Measurements from ENCODE around the gene BANK1.

Gene BANK1

DNA sequence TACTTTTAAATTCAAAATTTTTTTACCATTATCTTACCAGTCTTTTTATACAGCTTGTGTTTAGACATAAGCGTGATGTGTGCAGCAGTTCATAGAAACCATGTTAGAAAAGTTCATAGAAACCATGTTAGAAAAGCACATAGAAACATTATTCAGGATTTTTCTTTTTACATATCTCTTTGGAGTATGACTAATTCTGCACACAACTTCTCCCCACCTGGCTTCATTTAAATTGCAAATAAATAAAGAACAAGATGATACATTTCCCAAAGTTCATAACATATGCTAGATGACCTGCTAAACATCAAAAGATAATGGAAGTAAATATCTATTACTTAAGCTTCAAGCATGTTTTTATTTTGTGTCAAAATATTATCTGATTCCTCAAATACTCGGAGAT is 201.9 kb downstream of the BANK1 start:
- Histone ChIP-seq H3K9me3 (ENCODE audit: control insufficient read depth in 1 of 2, low read length in 2 of 2) (peaks cover 0 to 2% of the 10 kb centered on the region in 2 donors), H3K4me3 (ENCODE audit: low read depth in 1 of 2, low read length in 2 of 2) (no peak overlapping the region), H3K27ac (ENCODE audit: low read length) (no peak overlapping the region), H3K4me1 (ENCODE audit: control insufficient read depth in 1 of 2, insufficient read depth in 2 of 2, low read length in 2 of 2) (peaks cover 0 to 11% of the 10 kb centered on the region in 2 donors), H3K36me3 (ENCODE audit: control insufficient read depth in 1 of 2, insufficient read depth in 2 of 2, low read length in 2 of 2) (no peaks in the 10 kb centered on the region), H3K27me3 (ENCODE audit: low read depth, low read length) (no peaks in the 10 kb centered on the region)

DNA sequence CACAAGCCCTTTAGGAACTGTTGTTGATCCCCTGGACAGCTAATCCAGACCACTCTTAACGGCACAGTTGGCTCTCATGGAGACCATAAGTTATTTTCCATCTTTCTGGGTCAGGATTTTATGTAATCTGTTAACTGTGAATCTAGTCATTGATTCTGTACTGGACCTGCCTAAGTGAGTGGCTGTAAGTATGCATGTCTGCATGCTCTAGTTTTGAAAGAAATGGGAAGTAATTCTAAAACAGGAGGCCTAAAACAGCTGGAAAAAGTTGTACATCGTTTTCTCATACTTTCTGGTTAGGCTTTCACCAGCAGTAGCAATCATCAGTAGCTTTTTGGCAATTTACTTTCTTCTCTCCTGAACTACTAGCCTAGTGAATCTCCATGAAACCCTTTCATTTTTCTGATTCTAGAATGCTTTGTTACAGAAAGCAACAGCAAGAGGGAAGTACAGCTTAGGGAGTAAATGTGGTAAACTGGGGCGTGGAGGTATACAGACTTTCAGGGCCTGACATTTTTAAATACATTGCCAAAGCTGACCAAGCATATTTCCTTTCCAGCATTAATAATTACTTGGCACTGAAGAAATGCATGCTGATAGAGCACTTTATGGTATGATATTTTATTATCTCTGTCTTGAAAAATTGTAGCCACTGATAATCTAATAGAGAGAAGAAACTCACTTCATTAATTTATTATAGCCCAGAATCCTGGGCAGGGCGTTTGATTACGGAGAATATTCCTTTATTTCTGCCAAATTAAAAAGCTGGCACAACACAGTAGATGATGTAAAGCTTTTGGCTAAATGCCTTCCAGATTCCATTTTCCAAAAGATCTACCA is 202.7 kb downstream of the BANK1 start:
- no peaks in the 10 kb centered on the region for H3K27me3 ChIP-seq (ENCODE audit: low read depth, low read length)
- no peaks in the 10 kb centered on the region for H3K36me3 ChIP-seq (ENCODE audit: control insufficient read depth in 1 of 2, insufficient read depth in 2 of 2, low read length in 2 of 2)
- peaks cover 0 to 11% of the 10 kb centered on the region in 2 donors for H3K4me1 ChIP-seq (ENCODE audit: control insufficient read depth in 1 of 2, insufficient read depth in 2 of 2, low read length in 2 of 2)
- H3K4me3 ChIP-seq (ENCODE audit: low read depth in 1 of 2, low read length in 2 of 2): no peak overlapping the region
- H3K27ac ChIP-seq (ENCODE audit: low read length): no peak overlapping the region
- H3K9me3 ChIP-seq (ENCODE audit: control insufficient read depth in 1 of 2, low read length in 2 of 2): peaks cover 0 to 2% of the 10 kb centered on the region in 2 donors

DNA sequence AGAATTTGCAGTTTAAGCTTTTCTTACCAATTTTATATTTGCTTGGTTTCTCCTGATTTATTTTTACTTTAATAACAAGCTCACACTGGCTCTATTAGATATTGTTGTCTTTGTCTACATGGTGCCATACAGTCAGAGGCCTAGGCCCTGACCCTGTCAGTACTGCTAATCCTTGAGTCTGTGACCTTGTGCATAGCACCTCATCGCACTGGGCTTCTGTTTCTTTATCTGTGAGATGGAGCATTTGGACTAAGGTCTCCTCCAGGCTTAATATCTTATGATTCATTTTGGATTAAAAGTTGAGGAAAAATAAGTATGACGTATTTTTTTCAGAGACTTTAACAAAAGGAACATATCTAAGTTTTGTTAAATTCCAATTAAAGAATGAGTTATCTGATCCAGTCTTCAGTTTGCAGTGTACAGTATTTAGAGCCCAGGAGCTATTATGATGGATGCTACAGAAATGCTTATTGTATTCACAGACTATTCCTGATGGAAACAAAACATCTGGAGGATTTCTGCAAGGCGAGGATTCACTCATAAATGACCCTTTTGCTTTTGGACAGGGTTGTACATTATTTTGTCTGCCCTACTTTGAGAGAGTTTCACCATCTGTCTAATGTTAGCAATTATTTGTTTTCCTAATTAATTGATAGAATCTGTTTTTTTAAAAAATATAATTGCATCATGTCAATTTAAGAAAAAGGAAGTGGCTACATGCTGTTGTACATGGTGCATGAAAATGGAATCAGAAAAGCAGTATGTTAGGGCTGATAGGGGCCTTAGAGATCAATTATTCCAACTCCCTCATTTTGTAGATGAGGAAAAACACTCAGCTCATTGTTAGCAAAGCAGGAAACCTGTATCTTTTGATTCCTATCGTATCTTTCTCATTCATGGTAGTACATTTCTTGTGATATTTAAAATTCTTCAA is 203.6 kb downstream of the BANK1 start:
- Histone ChIP-seq H3K36me3 (ENCODE audit: control insufficient read depth in 1 of 2, insufficient read depth in 2 of 2, low read length in 2 of 2) (no peaks in the 10 kb centered on the region), H3K4me3 (ENCODE audit: low read depth in 1 of 2, low read length in 2 of 2) (no peak overlapping the region), H3K27ac (ENCODE audit: low read length) (no peak overlapping the region), H3K9me3 (ENCODE audit: control insufficient read depth in 1 of 2, low read length in 2 of 2) (peaks cover 0 to 2% of the 10 kb centered on the region in 2 donors), H3K27me3 (ENCODE audit: low read depth, low read length) (no peaks in the 10 kb centered on the region), H3K4me1 (ENCODE audit: control insufficient read depth in 1 of 2, insufficient read depth in 2 of 2, low read length in 2 of 2) (peaks cover 0 to 11% of the 10 kb centered on the region in 2 donors)

DNA sequence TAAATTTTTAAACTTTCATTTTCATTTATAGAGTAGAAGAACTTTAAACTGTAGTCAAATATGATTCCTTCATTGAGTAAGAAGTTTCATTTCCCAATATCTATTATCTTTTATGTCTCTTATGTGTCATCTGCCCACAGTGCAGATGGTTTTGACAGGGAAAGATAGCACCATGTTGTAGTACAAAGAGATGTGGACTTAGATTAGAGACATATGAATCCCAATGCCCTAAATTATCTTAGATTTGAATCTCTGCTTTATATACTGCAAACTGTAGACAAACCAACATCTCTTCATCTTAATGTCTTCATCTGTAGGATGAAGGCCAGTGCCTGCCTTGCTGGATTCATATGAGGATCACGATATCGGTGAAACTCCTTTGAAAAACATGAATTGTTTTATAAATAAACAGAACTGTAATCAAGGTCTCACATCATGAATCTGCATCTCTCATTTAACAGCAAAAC is 217.5 kb downstream of the BANK1 start:
- no peak overlapping the region for H3K27ac ChIP-seq (ENCODE audit: low read length)
- no peaks in the 10 kb centered on the region for H3K9me3 ChIP-seq (ENCODE audit: control insufficient read depth in 1 of 2, low read length in 2 of 2)

DNA sequence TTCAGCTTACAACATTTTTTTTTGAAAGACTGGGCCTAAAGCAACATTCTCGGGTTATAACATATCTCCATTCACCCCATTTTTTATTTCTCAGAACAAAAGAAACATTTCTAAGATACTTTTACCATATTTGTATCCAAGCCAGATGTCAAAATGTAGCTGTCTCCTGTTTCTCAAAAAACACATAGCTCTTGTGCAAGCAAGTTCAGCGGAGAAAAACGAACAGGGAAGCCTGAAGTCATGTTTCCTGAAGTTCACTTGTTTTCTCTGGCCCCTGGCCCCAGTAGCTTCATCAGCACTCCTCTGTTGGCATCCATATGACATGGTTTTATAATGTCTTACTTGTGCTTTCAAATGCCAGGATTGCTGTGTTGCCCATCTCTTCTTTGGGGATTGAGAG is 218.2 kb downstream of the BANK1 start:
- no peaks in the 10 kb centered on the region for H3K4me1 ChIP-seq (ENCODE audit: control insufficient read depth in 1 of 2, insufficient read depth in 2 of 2, low read length in 2 of 2)
- no peak overlapping the region for H3K4me3 ChIP-seq (ENCODE audit: low read depth in 1 of 2, low read length in 2 of 2)
- H3K36me3 ChIP-seq (ENCODE audit: control insufficient read depth in 1 of 2, insufficient read depth in 2 of 2, low read length in 2 of 2): no peaks in the 10 kb centered on the region
- H3K27ac ChIP-seq (ENCODE audit: low read length): no peak overlapping the region
- H3K27me3 ChIP-seq (ENCODE audit: low read depth, low read length): no peaks in the 10 kb centered on the region
- H3K9me3 ChIP-seq (ENCODE audit: control insufficient read depth in 1 of 2, low read length in 2 of 2): no peaks in the 10 kb centered on the region

More for the DNA sequence above, 217.5 kb downstream of the BANK1 start:
- H3K27me3 ChIP-seq (ENCODE audit: low read depth, low read length): no peaks in the 10 kb centered on the region
- no peaks in the 10 kb centered on the region for H3K36me3 ChIP-seq (ENCODE audit: control insufficient read depth in 1 of 2, insufficient read depth in 2 of 2, low read length in 2 of 2)
- no peaks in the 10 kb centered on the region for H3K4me1 ChIP-seq (ENCODE audit: control insufficient read depth in 1 of 2, insufficient read depth in 2 of 2, low read length in 2 of 2)
- no peak overlapping the region for H3K4me3 ChIP-seq (ENCODE audit: low read depth in 1 of 2, low read length in 2 of 2)

DNA sequence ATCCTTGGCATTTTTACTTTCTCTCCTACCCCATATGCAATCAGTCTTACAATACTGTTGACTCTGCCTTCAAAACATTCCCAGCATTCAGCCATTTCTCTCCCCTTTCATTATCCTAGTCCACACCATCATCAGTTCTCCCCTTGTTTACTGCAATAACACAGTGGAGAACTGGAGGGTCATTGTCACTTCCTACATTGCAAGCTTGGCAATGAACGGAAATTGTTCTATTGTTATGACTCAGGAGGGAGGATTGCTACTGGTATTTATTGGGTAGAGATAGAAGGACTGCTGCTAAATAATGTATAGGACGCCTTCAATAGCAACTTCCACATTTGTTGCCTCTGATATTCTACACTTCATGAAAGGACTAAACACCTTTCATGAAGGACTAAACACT is 231.8 kb downstream of the BANK1 start:
- Histone ChIP-seq H3K9me3 (ENCODE audit: control insufficient read depth in 1 of 2, low read length in 2 of 2) (no peaks in the 10 kb centered on the region), H3K4me3 (ENCODE audit: low read depth in 1 of 2, low read length in 2 of 2) (no peak overlapping the region), H3K36me3 (ENCODE audit: control insufficient read depth in 1 of 2, insufficient read depth in 2 of 2, low read length in 2 of 2) (no peaks in the 10 kb centered on the region), H3K27me3 (ENCODE audit: low read depth, low read length) (no peaks in the 10 kb centered on the region), H3K27ac (ENCODE audit: low read length) (no peak overlapping the region), H3K4me1 (ENCODE audit: control insufficient read depth in 1 of 2, insufficient read depth in 2 of 2, low read length in 2 of 2) (no peaks in the 10 kb centered on the region)

DNA sequence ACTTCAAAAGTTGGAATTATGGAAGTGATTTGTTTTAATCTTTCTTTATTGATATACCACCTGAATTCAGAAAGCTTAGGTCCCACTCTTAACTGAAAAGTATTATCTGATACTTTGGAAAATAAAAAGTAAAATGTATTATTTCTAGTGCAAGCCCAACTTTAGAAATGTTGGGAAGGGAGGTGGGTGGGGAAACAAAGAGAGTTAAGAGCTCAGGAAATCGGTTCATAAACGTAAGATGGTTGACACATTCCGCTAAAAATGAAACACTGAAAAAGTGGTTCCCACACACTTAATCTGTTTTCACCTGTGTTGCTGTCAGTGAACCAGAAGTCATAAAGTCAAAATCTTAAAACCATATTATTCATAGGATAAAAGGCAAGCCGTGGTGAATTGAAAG is 237.4 kb downstream of the BANK1 start:
- Histone ChIP-seq H3K27me3 (ENCODE audit: low read depth, low read length) (no peaks in the 10 kb centered on the region), H3K27ac (ENCODE audit: low read length) (no peak overlapping the region), H3K9me3 (ENCODE audit: control insufficient read depth in 1 of 2, low read length in 2 of 2) (no peaks in the 10 kb centered on the region), H3K4me3 (ENCODE audit: low read depth in 1 of 2, low read length in 2 of 2) (no peak overlapping the region), H3K36me3 (ENCODE audit: control insufficient read depth in 1 of 2, insufficient read depth in 2 of 2, low read length in 2 of 2) (no peaks in the 10 kb centered on the region), H3K4me1 (ENCODE audit: control insufficient read depth in 1 of 2, insufficient read depth in 2 of 2, low read length in 2 of 2) (no peaks in the 10 kb centered on the region)

DNA sequence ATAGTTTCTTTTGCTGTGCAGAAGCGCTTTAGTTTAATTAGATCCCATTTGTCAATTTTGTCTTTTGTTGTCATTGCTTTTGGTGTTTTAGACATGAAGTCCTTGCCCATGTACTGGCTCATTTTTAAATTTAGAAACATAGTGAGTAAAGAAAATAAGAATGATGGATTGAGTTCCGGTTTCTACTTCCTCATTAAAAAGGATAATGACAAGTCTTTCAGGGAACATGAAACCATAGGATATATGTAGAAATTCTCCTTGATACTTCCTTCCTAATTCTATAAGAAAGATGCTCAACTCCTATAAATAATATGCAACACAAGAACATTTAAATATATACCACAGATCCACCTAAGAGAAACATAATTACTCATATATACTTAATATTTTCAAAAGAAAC is 240.9 kb downstream of the BANK1 start:
- Histone ChIP-seq H3K4me1 (ENCODE audit: control insufficient read depth in 1 of 2, insufficient read depth in 2 of 2, low read length in 2 of 2) (no peaks in the 10 kb centered on the region), H3K27ac (ENCODE audit: low read length) (no peak overlapping the region), H3K36me3 (ENCODE audit: control insufficient read depth in 1 of 2, insufficient read depth in 2 of 2, low read length in 2 of 2) (no peaks in the 10 kb centered on the region), H3K9me3 (ENCODE audit: control insufficient read depth in 1 of 2, low read length in 2 of 2) (no peaks in the 10 kb centered on the region), H3K27me3 (ENCODE audit: low read depth, low read length) (no peaks in the 10 kb centered on the region), H3K4me3 (ENCODE audit: low read depth in 1 of 2, low read length in 2 of 2) (no peak overlapping the region)

DNA sequence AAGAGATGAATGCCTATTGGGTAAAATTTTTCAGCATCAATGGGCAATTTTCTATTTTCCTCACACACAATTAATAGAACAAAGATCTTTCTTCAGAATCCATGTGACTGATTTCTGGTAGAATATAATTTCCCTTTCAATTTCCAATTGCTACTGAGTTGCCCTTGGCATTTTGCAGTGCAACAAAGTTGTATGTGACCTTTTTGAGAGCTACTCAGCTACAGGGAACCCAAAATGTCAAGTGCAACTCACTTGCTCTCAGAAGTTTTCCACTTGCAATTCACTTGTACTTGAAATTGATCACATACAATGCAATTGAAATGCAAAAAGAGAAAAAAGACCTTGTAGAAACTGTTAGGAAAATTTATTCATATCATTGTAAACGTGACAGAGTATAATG is 245.5 kb downstream of the BANK1 start:
- Histone ChIP-seq H3K4me1 (ENCODE audit: control insufficient read depth in 1 of 2, insufficient read depth in 2 of 2, low read length in 2 of 2) (no peaks in the 10 kb centered on the region), H3K27ac (ENCODE audit: low read length) (no peak overlapping the region), H3K36me3 (ENCODE audit: control insufficient read depth in 1 of 2, insufficient read depth in 2 of 2, low read length in 2 of 2) (no peaks in the 10 kb centered on the region), H3K4me3 (ENCODE audit: low read depth in 1 of 2, low read length in 2 of 2) (no peak overlapping the region), H3K9me3 (ENCODE audit: control insufficient read depth in 1 of 2, low read length in 2 of 2) (no peaks in the 10 kb centered on the region), H3K27me3 (ENCODE audit: low read depth, low read length) (no peaks in the 10 kb centered on the region)

DNA sequence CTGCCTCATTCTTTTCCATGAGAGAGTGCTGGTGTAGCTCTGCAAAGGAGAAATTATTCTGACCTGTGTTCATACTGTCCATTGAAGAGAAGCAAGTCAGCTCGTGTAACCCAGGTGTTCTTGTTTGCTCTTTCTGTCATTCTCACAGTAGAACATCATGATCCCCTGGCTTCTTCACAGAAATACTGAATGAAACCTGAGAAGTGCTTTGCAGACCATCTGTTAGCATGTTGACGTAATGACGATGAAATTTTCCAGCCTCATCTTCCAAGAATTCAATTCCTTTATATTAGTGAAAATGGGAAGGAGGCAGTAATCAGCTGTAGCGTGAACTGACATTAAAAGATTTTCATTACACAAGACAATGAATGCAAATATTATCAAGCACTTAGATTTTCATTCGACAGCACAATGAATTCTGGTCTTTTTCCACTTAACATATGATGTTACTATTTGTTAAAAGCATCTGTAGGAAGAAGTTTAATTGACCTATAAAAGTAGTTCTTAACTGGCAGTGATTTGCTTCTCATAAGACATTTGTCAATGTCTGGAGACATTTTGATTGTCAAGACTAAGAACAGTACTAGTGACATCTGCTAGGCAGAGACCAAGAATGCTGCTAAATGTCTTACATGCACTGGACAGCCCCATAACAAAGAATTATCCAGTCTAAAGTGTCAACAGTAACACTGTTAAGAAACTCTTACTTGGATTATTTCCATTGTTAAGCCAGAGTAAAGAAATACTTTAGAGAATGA is 246.3 kb downstream of the BANK1 start:
- Histone ChIP-seq H3K27ac (ENCODE audit: low read length) (no peak overlapping the region), H3K36me3 (ENCODE audit: control insufficient read depth in 1 of 2, insufficient read depth in 2 of 2, low read length in 2 of 2) (no peaks in the 10 kb centered on the region), H3K9me3 (ENCODE audit: control insufficient read depth in 1 of 2, low read length in 2 of 2) (no peaks in the 10 kb centered on the region), H3K27me3 (ENCODE audit: low read depth, low read length) (no peaks in the 10 kb centered on the region), H3K4me3 (ENCODE audit: low read depth in 1 of 2, low read length in 2 of 2) (no peak overlapping the region), H3K4me1 (ENCODE audit: control insufficient read depth in 1 of 2, insufficient read depth in 2 of 2, low read length in 2 of 2) (no peaks in the 10 kb centered on the region)

DNA sequence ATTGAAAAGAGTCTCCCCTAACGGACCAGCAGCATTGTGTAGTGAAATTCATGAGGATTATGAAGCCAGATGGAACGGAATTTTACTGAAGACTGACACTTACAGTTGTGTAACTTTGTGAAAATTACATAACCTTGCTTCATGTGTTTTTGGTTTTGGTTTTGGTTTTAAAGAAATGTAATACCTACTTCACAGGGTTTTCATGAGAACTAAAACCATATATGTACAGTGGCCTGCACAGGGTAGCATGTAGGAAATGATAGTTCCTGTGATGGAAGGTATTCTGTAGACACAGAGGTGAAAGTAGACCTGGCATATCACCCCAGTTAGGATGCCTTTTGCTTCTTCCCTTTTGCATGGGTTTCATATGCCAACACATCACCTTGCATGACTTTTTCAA is 247.0 kb downstream of the BANK1 start:
- H3K4me3 ChIP-seq (ENCODE audit: low read depth in 1 of 2, low read length in 2 of 2): no peak overlapping the region
- H3K9me3 ChIP-seq (ENCODE audit: control insufficient read depth in 1 of 2, low read length in 2 of 2): no peaks in the 10 kb centered on the region
- no peaks in the 10 kb centered on the region for H3K27me3 ChIP-seq (ENCODE audit: low read depth, low read length)
- H3K36me3 ChIP-seq (ENCODE audit: control insufficient read depth in 1 of 2, insufficient read depth in 2 of 2, low read length in 2 of 2): no peaks in the 10 kb centered on the region
- H3K27ac ChIP-seq (ENCODE audit: low read length): no peak overlapping the region
- H3K4me1 ChIP-seq (ENCODE audit: control insufficient read depth in 1 of 2, insufficient read depth in 2 of 2, low read length in 2 of 2): no peaks in the 10 kb centered on the region
